CD14-positive monocyte (primary cell): ENCODE data around the gene NDE1. TPM values are rescaled to one million over a fixed set of nuclear protein-coding genes. Genes with fewer than 3 reads are reported as not detected.

Source experiments
- DNase-seq, 3 donors: peaks; one replicate each; pipeline ENCODE4 v3.0.0-alpha.2; 2011 to 2022
- H2AFZ ChIP-seq: 2 replicates; pipeline ENCODE4 v1.6.0; 2012; ENCODE audit warnings: mild to moderate bottlenecking, low read depth, low read length, inconsistent platforms; ENCODE audit not compliant: insufficient read depth, poor library complexity, severe bottlenecking
- H3K27ac ChIP-seq, 2 donors: 1 replicate in 1 of 2; 2 replicates in 1 of 2; pipeline ENCODE4 v1.5.1; 2012 to 2013; ENCODE audit warnings: low read length in 2 of 2, control low read depth in 1 of 2, inconsistent platforms in 1 of 2, low read depth in 1 of 2, mild to moderate bottlenecking in 1 of 2
- H3K27me3 ChIP-seq, 2 donors: one replicate each; pipeline versions ENCODE4 v1.6.0 to v1.6.1; 2011 to 2013; ENCODE audit warnings: low read length in 2 of 2; ENCODE audit not compliant: control insufficient read depth in 2 of 2, insufficient read depth in 2 of 2
- H3K36me3 ChIP-seq, 2 donors: replicated peaks in 1 of 2; 1 replicate in 1 of 2; 2 replicates in 1 of 2; pipeline versions ENCODE4 v1.5.1 to v1.6.1; 2012 to 2013; ENCODE audit warnings: low read length in 2 of 2, control low read depth in 1 of 2, inconsistent platforms in 1 of 2, mild to moderate bottlenecking in 1 of 2; ENCODE audit not compliant: insufficient read depth in 2 of 2, control insufficient read depth in 1 of 2
- H3K4me1 ChIP-seq, 2 donors: 1 replicate in 1 of 2; 2 replicates in 1 of 2; pipeline versions ENCODE4 v1.5.1 to v1.6.1; 2012 to 2013; ENCODE audit warnings: low read length in 2 of 2, control low read depth in 1 of 2, inconsistent platforms in 1 of 2, mild to moderate bottlenecking in 1 of 2, moderate library complexity in 1 of 2; ENCODE audit not compliant: insufficient read depth in 2 of 2, control insufficient read depth in 1 of 2
- H3K4me2 ChIP-seq: replicated peaks from 2 replicates; pipeline ENCODE3; 2012; ENCODE audit warnings: low read length, moderate library complexity, mild to moderate bottlenecking; ENCODE audit not compliant: poor library complexity, severe bottlenecking; ENCODE audit errors: extremely low read depth
- H3K4me3 ChIP-seq, 3 experiments: fragments of 200-600 bp in 1 of 3; sonication (generic) in 1 of 3; replicated peaks in 1 of 3; 1 replicate in 2 of 3; 2 replicates in 1 of 3; pipeline ENCODE4 v1.5.1; 2011 to 2013; ENCODE audit warnings: low read length in 3 of 3, mild to moderate bottlenecking in 3 of 3, control low read depth in 2 of 3, low read depth in 2 of 3, inconsistent platforms in 1 of 3, moderate library complexity in 1 of 3
- H3K79me2 ChIP-seq: 2 replicates; pipeline ENCODE4 v1.6.0; 2012; ENCODE audit warnings: mild to moderate bottlenecking, control low read depth, inconsistent platforms, low read length, moderate library complexity; ENCODE audit not compliant: insufficient read depth
- H3K9ac ChIP-seq: 2 replicates; pipeline ENCODE4 v1.6.0; 2017; ENCODE audit warnings: low read length, mild to moderate bottlenecking; ENCODE audit not compliant: insufficient read depth, poor library complexity, severe bottlenecking
- H3K9me3 ChIP-seq, 2 donors: replicated peaks in 1 of 2; 1 replicate in 1 of 2; 2 replicates in 1 of 2; pipeline versions ENCODE4 v1.5.1 to v1.6.1; 2012 to 2013; ENCODE audit warnings: low read length in 2 of 2, control low read depth in 1 of 2; ENCODE audit not compliant: control insufficient read depth in 1 of 2, insufficient read depth in 1 of 2
- H4K20me1 ChIP-seq: 2 replicates; pipeline ENCODE4 v1.6.0; 2012; ENCODE audit warnings: mild to moderate bottlenecking, low read length, control low read depth, moderate library complexity; ENCODE audit not compliant: insufficient read depth
- H3K27ac Mint-ChIP-seq, 7 donors: one replicate each; pipeline ENCODE4 v1.8.0; 2020; ENCODE audit warnings: mild to moderate bottlenecking in 7 of 7, mixed read lengths in 7 of 7, moderate library complexity in 6 of 7, inconsistent platforms in 2 of 7
- H3K27me3 Mint-ChIP-seq, 3 donors: one replicate each; pipeline ENCODE4 v1.8.0; 2021 to 2022; ENCODE audit warnings: low read depth in 3 of 3, mild to moderate bottlenecking in 3 of 3, mixed read lengths in 3 of 3, moderate library complexity in 3 of 3, inconsistent platforms in 1 of 3
- H3K36me3 Mint-ChIP-seq, 2 donors: one replicate each; pipeline ENCODE4 v1.8.0; 2020; ENCODE audit warnings: mixed read lengths in 2 of 2, inconsistent platforms in 1 of 2, mild to moderate bottlenecking in 1 of 2
- H3K4me1 Mint-ChIP-seq: one replicate; pipeline ENCODE4 v1.8.0; 2020; ENCODE audit warnings: mild to moderate bottlenecking, mixed read lengths
- H3K4me3 Mint-ChIP-seq, 2 donors: one replicate each; pipeline ENCODE4 v1.8.0; 2020; ENCODE audit warnings: mild to moderate bottlenecking in 2 of 2, mixed read lengths in 2 of 2, moderate library complexity in 1 of 2
- H3K9me3 Mint-ChIP-seq, 7 donors: one replicate each; pipeline ENCODE4 v1.8.0; 2020 to 2022; ENCODE audit warnings: mixed read lengths in 7 of 7, mild to moderate bottlenecking in 6 of 7, moderate library complexity in 6 of 7, inconsistent platforms in 2 of 7
- WGBS: methylation state at CpG from one replicate; pipeline ENCODE4 v1.1.5; 2013; ENCODE audit warnings: missing lambda C conversion rate; ENCODE audit not compliant: insufficient coverage; 5-methylcytosine and 5-hydroxymethylcytosine counted together
- intact Hi-C, 2 donors: fragments of 100-400 bp; cut with micrococcal nuclease; formaldehyde crosslinking; loops; one replicate each; pipeline versions ENCODE4 v1.15.0 to v1.15.1; 2023
- polyA plus RNA-seq, 3 donors: library from polyadenylated mRNA; depleted of rRNA in 1 of 3; unstranded in 2 of 3; stranded (reverse) in 1 of 3; fragments of 300-500 nt in 2 of 3; fragments of >200 nt in 1 of 3; fragmentation: Illumina TruSeq in 2 of 3; gene quantifications; 1 replicate in 2 of 3; 2 replicates in 1 of 3; pipeline ENCODE4 v1.2.3, GENCODE V29; 2012 to 2021
- TF ChIP-seq, protein P1 (sequence below): fragments of 200-600 bp; IDR thresholded peaks from one replicate; pipeline ENCODE4 v1.8.0; 2022; ENCODE audit warnings: antibody characterized with exemption, mild to moderate bottlenecking

NDE1 gene
- polyA plus RNA-seq, 3 donors = 26.0 to 47.8 (median 28.0) TPM

DNA sequence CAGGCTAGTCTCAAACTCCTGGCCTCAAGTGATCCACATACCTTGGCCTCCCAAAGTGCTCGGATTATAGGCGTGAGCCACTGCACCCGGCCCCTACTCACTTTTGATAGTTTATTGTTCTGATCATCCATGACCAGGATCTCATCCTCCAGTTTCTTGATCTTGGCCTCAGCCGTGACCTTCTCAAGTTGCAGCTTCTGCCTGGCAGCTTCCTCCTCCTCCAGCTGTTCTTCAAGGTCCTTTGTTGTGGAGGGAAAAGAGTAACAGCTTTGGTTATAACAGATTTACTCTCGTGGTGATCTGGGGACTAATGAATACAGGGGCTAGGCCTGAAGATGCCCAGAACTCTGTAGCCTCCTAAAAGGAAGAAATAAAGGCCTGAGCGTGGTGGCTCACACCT lies 89.9 kb downstream of the NDE1 start:
- WGBS = 100% methylated on average over 4 of the region's 6 CpGs
- H3K36me3 Mint-ChIP-seq = peaks cover 2 to 7% of the 10 kb centered on the region in 2 donors

DNA sequence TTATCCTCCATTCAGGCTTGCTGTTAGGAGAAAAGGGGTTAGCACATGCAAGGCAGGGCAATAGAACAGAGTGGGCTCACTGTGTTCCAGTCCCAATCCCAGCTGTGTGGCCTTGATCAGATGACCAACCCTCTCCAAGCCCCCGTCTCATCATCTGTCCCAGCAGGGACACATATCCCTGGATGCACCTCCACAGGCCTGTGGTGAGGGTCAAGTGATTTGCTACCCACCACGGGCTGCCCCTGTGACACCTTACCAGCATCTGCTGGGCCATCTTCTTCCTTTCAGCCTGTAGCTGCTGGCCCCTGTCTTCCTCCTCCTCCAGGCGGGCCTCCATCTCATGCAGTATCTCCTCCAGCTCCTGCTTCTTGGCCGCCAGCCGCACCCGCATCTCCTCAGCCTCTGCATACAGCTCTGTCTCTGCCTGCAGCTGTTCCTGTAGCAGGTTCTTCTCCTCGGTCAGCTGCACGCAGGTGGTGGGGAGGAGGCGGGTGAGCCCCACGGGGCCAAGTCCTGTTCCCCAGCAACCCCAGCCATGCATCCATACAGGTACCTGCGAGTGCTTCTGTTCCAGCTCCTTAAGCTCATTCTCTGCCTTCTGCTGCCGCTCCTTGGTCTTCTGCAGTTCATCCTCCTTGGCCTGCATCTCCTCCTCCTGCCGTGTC lies 91.3 kb downstream of the NDE1 start:
- H4K20me1 ChIP-seq = no peaks in the 10 kb centered on the region
- Mint-ChIP-seq H3K4me3 (no peak overlapping the region), H3K9me3 (peaks cover 3 to 11% (median 9%) of the 10 kb centered on the region in 7 donors), H3K27me3 (peaks cover 0 to 4% (median 2%) of the 10 kb centered on the region in 3 donors), H3K27ac (no peak overlapping the region), H3K36me3 (peaks cover 0 to 6% of the 10 kb centered on the region in 2 donors), H3K4me1 (peaks cover 4% of the 10 kb centered on the region)
- H3K4me3 ChIP-seq = no peak overlapping the region
- no peak overlapping the region for H3K27ac ChIP-seq
- DNase-seq = no peak
- H3K79me2 ChIP-seq = no peaks in the 10 kb centered on the region
- no peaks in the 10 kb centered on the region for H3K27me3 ChIP-seq
- no peak overlapping the region for H3K4me2 ChIP-seq
- WGBS = 94% methylated on average over 6 of the region's 13 CpGs
- H3K36me3 ChIP-seq = peaks cover 2 to 28% of the 10 kb centered on the region in 2 donors
- H2AFZ ChIP-seq = no peak overlapping the region
- H3K9me3 ChIP-seq = peaks cover 6 to 8% of the 10 kb centered on the region in 2 donors
- intact Hi-C loops = no loop called here
- no peak overlapping the region for H3K9ac ChIP-seq
- H3K4me1 ChIP-seq = no peaks in the 10 kb centered on the region
- TF ChIP-seq, protein P1, sequence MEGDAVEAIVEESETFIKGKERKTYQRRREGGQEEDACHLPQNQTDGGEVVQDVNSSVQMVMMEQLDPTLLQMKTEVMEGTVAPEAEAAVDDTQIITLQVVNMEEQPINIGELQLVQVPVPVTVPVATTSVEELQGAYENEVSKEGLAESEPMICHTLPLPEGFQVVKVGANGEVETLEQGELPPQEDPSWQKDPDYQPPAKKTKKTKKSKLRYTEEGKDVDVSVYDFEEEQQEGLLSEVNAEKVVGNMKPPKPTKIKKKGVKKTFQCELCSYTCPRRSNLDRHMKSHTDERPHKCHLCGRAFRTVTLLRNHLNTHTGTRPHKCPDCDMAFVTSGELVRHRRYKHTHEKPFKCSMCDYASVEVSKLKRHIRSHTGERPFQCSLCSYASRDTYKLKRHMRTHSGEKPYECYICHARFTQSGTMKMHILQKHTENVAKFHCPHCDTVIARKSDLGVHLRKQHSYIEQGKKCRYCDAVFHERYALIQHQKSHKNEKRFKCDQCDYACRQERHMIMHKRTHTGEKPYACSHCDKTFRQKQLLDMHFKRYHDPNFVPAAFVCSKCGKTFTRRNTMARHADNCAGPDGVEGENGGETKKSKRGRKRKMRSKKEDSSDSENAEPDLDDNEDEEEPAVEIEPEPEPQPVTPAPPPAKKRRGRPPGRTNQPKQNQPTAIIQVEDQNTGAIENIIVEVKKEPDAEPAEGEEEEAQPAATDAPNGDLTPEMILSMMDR = no peak

More for the DNA sequence above, 89.9 kb downstream of the NDE1 start:
- TF ChIP-seq, protein P1 = no peak
- no peak overlapping the region for H3K4me2 ChIP-seq
- no peak overlapping the region for H3K27ac ChIP-seq
- DNase-seq = no peak
- no peaks in the 10 kb centered on the region for H3K27me3 ChIP-seq
- no peaks in the 10 kb centered on the region for H3K79me2 ChIP-seq
- H3K4me3 Mint-ChIP-seq = no peak overlapping the region
- peaks cover 4% of the 10 kb centered on the region for H3K4me1 Mint-ChIP-seq
- H3K9me3 Mint-ChIP-seq = peaks cover 3 to 11% (median 9%) of the 10 kb centered on the region in 7 donors
- intact Hi-C loops = no loop called here
- no peak overlapping the region for H2AFZ ChIP-seq
- H4K20me1 ChIP-seq = no peaks in the 10 kb centered on the region
- H3K4me3 ChIP-seq = no peak overlapping the region
- H3K27me3 Mint-ChIP-seq = peaks cover 0 to 4% (median 2%) of the 10 kb centered on the region in 3 donors
- peaks cover 6 to 8% of the 10 kb centered on the region in 2 donors for H3K9me3 ChIP-seq
- H3K9ac ChIP-seq = no peak overlapping the region
- H3K36me3 ChIP-seq = peaks cover 11 to 40% of the 10 kb centered on the region in 2 donors
- H3K4me1 ChIP-seq = no peaks in the 10 kb centered on the region
- H3K27ac Mint-ChIP-seq = no peak overlapping the region
